ENCODE data around the gene ZMYND11. TPM values are rescaled to one million over a fixed set of nuclear protein-coding genes. Genes with fewer than 3 reads are reported as not detected.

ZMYND11 gene
- total and polyA plus RNA-seq, 2 of the 13 experiments (the other 11 are each of a cell fraction or from before 2014, with no cell fraction given) = 17.5 to 38.7 TPM

DNA sequence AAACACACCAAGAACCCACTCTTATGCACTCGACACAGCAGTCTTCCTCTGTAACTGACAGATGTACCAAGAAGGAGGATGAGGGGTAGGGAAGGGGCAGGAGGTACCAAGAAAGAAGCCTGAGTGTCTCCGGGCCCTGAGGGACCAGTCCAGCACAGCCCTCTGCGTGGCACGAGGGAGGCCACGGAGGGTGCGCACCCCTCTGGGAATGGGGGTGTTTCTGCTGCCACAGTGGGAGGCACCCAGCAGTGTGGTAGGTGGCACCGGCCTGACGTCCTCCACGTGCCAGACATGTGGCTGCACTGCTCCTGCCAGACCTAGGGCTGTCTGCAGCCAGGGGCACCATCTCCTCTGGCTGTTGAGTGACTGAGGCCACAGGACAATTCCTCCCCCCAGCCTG, 154.3 kb downstream of the ZMYND11 start:
- BruUV-seq (replicated peaks) = no TSS peak
- 100% methylated on average over 2 of the region's 9 CpGs for WGBS (ENCODE audit: low lambda C conversion rate)
- in situ Hi-C loops (cut with HindIII; ENCODE audit: extremely low pct_ligation_motif_present, low pct_unique_long_range_greater_than_20kb) = no loop called here
- POLR2A ChIA-PET = no interaction called here
- Histone ChIP-seq H3K4me1 (ENCODE audit: insufficient read depth, low read length) (no peaks in the 10 kb centered on the region), H3K9me3 (ENCODE audit: low read length) (no peaks in the 10 kb centered on the region), H3K36me3 (replicated peaks in 1 of 2; ENCODE audit: control insufficient read depth in 1 of 2, insufficient read depth in 2 of 2, low read length in 2 of 2) (0 out of 5 replicates have a peak, but pooled peaks cover 0 to 12% of the 10 kb centered on the region in 2 experiments), H3K4me2 (ENCODE audit: low read depth, low read length) (no peak overlapping the region), H2AFZ (ENCODE audit: low read length) (no peak overlapping the region), H3K4me3 (replicated peaks in 1 of 3; ENCODE audit: insufficient read depth in 1 of 3, low read depth in 2 of 3, low read length in 3 of 3) (no peak overlapping the region), H3K9ac (ENCODE audit: insufficient read depth, low read depth, low read length) (no peak overlapping the region), H4K20me1 (ENCODE audit: insufficient read depth, low read length) (no peaks in the 10 kb centered on the region), H3K27me3 (ENCODE audit: control insufficient read depth in 1 of 2, insufficient read depth in 2 of 2, low read length in 2 of 2) (no peaks in the 10 kb centered on the region), H3K79me2 (ENCODE audit: insufficient read depth, low read length) (no peaks in the 10 kb centered on the region), H3K27ac (ENCODE audit: extremely low read length, insufficient read depth, low read length) (no peak overlapping the region)
- intact Hi-C loops (cut with micrococcal nuclease; ENCODE audit: unreplicated experiment) = no loop called here
- DNase-seq (ENCODE audit: low spot score) (no peak), FAIRE-seq (no peak), ATAC-seq (no peak)
- CTCF ChIA-PET (ENCODE audit: low intra/inter-chr PET ratio, low total read pairs) = no interaction called here
- TF ChIP-seq IKZF1 (IDR thresholded peaks at IDR 0.05) = no peak
- TF ChIP-seq PRDM10 (CRISPR knock-in tag; IDR thresholded peaks at IDR 0.05; ENCODE audit: low read depth) = no peak
- TF ChIP-seq MAZ (IDR thresholded peaks at IDR 0.05; ENCODE audit: borderline replicate concordance, low read depth, low read length) = no peak
- TF ChIP-seq MAZ (CRISPR knock-in tag; IDR thresholded peaks at IDR 0.05; ENCODE audit: low read depth) = no peak
- no peak for TF ChIP-seq ZNF549 (CRISPR knock-in tag; IDR thresholded peaks at IDR 0.05)
- TF ChIP-seq ZNF274 (CRISPR knock-in tag; IDR thresholded peaks at IDR 0.05) = no peak
- TF ChIP-seq ZGPAT (CRISPR knock-in tag; IDR thresholded peaks at IDR 0.05) = no peak
- no peak for TF ChIP-seq REL (CRISPR knock-in tag; conservative IDR thresholded peaks at IDR 0.05)
- no peak for TF ChIP-seq PBX3 (CRISPR knock-in tag; IDR thresholded peaks at IDR 0.05; ENCODE audit: borderline replicate concordance)
- TF ChIP-seq, protein P1, sequence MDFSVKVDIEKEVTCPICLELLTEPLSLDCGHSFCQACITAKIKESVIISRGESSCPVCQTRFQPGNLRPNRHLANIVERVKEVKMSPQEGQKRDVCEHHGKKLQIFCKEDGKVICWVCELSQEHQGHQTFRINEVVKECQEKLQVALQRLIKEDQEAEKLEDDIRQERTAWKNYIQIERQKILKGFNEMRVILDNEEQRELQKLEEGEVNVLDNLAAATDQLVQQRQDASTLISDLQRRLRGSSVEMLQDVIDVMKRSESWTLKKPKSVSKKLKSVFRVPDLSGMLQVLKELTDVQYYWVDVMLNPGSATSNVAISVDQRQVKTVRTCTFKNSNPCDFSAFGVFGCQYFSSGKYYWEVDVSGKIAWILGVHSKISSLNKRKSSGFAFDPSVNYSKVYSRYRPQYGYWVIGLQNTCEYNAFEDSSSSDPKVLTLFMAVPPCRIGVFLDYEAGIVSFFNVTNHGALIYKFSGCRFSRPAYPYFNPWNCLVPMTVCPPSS (IDR thresholded peaks at IDR 0.05) = no peak
- TF ChIP-seq GTF2F1 (IDR thresholded peaks at IDR 0.05; ENCODE audit: low read length) = no peak
- TF ChIP-seq ZNF83 (CRISPR knock-in tag; IDR thresholded peaks at IDR 0.05; ENCODE audit: borderline replicate concordance) = no peak
- TF ChIP-seq ZNF775 (CRISPR knock-in tag; IDR thresholded peaks at IDR 0.05; ENCODE audit: borderline replicate concordance) = no peak
- TF ChIP-seq HOXA5 (CRISPR knock-in tag; IDR thresholded peaks at IDR 0.05) = no peak
- no peak for TF ChIP-seq ZNF724P (CRISPR knock-in tag; IDR thresholded peaks at IDR 0.05; ENCODE audit: borderline replicate concordance)
- TF ChIP-seq ZC3H13 (CRISPR knock-in tag; IDR thresholded peaks at IDR 0.05) = no peak
- TF ChIP-seq ONECUT2 (CRISPR knock-in tag; IDR thresholded peaks at IDR 0.05) = no peak
- no peak for TF ChIP-seq BHLHE40 (IDR thresholded peaks at IDR 0.05; ENCODE audit: low read length)

Data from HepG2 (cell line).